SU-DHL-6 (cell line): ENCODE measurements around the gene GPATCH4.

ENCODE experiments used
- EZH2phosphoT487 ChIP-seq: fragments of 200-600 bp; sonication (generic), shearing (Covaris generic); conservative IDR thresholded peaks from 2 replicates; pipeline ENCODE4 v1.6.1; 2018; ENCODE audit warnings: mild to moderate bottlenecking, antibody characterized with exemption, low read length, moderate library complexity, mixed read lengths
- TF ChIP-seq, protein P1 (sequence below): fragments of 200-600 bp; sonication (generic); IDR thresholded peaks from one replicate; pipeline ENCODE4 v1.5.1; 2017; ENCODE audit warnings: antibody characterized with exemption, mild to moderate bottlenecking, low read length, moderate library complexity; ENCODE audit not compliant: insufficient read depth, poor library complexity, severe bottlenecking

DNA sequence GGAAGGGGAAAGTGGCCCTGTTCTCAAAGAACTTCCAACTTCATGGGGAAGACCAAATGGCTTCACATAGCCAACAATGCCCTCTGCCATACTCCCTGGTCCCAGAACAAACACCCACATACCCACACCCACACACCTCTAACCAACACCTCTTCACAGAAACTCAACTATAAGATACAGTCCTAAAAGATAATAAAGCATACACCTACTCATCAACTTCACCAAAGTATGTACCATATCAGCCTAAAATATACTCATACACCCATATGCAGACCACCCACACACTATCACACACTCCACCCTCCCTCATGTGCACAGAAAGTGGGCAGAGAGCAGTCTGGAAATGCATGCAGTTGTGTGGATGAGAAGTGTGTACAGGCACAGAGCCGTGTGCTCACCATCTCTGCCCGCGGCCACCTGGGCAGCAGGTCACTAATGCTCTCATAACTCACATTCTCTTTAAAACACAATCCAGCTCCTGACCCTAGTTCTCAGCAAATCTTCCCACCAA, 56.6 kb downstream of the GPATCH4 start:
- TF ChIP-seq, protein P1, sequence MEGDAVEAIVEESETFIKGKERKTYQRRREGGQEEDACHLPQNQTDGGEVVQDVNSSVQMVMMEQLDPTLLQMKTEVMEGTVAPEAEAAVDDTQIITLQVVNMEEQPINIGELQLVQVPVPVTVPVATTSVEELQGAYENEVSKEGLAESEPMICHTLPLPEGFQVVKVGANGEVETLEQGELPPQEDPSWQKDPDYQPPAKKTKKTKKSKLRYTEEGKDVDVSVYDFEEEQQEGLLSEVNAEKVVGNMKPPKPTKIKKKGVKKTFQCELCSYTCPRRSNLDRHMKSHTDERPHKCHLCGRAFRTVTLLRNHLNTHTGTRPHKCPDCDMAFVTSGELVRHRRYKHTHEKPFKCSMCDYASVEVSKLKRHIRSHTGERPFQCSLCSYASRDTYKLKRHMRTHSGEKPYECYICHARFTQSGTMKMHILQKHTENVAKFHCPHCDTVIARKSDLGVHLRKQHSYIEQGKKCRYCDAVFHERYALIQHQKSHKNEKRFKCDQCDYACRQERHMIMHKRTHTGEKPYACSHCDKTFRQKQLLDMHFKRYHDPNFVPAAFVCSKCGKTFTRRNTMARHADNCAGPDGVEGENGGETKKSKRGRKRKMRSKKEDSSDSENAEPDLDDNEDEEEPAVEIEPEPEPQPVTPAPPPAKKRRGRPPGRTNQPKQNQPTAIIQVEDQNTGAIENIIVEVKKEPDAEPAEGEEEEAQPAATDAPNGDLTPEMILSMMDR: no peak
- no peak for TF ChIP-seq EZH2phosphoT487
